Stomach smooth muscle (tissue), 2 donors: ENCODE data around the gene TYW1.
"Not testable (repeated sequence)": the region's sequence is repeated elsewhere in the genome, so short reads cannot be mapped to it uniquely, and the experiment has no call there.

ENCODE experiments used
- H3K27ac ChIP-seq: one replicate; pipeline ENCODE4 v1.7.0; 2013; ENCODE audit warnings: mild to moderate bottlenecking, low read length, inconsistent platforms
- H3K27me3 ChIP-seq, 2 donors: one replicate each; pipeline ENCODE4 v1.7.0; 2013; ENCODE audit warnings: low read length in 2 of 2; ENCODE audit not compliant: insufficient read depth in 2 of 2, control insufficient read depth in 1 of 2
- H3K36me3 ChIP-seq, 2 donors: one replicate each; pipeline ENCODE4 v1.7.0; 2013; ENCODE audit warnings: low read length in 2 of 2; ENCODE audit not compliant: control insufficient read depth in 2 of 2, insufficient read depth in 2 of 2
- H3K4me1 ChIP-seq: one replicate; pipeline ENCODE4 v1.7.0; 2013; ENCODE audit warnings: low read length; ENCODE audit not compliant: control insufficient read depth, insufficient read depth
- H3K4me3 ChIP-seq, 2 donors: one replicate each; pipeline ENCODE4 v1.7.0; 2013; ENCODE audit warnings: low read length in 2 of 2
- H3K9ac ChIP-seq, 2 donors: one replicate each; pipeline ENCODE4 v1.7.0; 2013; ENCODE audit warnings: low read length in 2 of 2, mild to moderate bottlenecking in 1 of 2
- H3K9me3 ChIP-seq, 2 donors: one replicate each; pipeline ENCODE4 v1.7.0; 2013; ENCODE audit warnings: low read length in 2 of 2; ENCODE audit not compliant: control insufficient read depth in 2 of 2
- donor health status: healthy.
- donor health status: Pancreatic carcinoma.

TYW1 gene

GRCh38 chr7:67021260-67021659, 24.6 kb downstream of the TYW1 start:
- no peak overlapping the region for H3K4me3 ChIP-seq
- no peaks in the 10 kb centered on the region for H3K27me3 ChIP-seq
- H3K9me3 ChIP-seq: no peaks in the 10 kb centered on the region
- H3K9ac ChIP-seq: no peak overlapping the region
- H3K36me3 ChIP-seq: peaks cover 10 to 20% of the 10 kb centered on the region in 2 donors
- no peak overlapping the region for H3K27ac ChIP-seq
- H3K4me1 ChIP-seq: no peaks in the 10 kb centered on the region

- no peaks in the 10 kb centered on the region for H3K27me3 ChIP-seq
- no peak overlapping the region for H3K27ac ChIP-seq
- no peak overlapping the region for H3K4me3 ChIP-seq
- no peaks in the 10 kb centered on the region for H3K4me1 ChIP-seq
- H3K36me3 ChIP-seq: peaks cover 10 to 20% of the 10 kb centered on the region in 2 donors
- H3K9me3 ChIP-seq: no peaks in the 10 kb centered on the region
- H3K9ac ChIP-seq: no peak overlapping the region
Observed at GRCh38 chr7:67022511-67022910, 25.9 kb downstream of the TYW1 start.

- peaks cover 8 to 10% of the 10 kb centered on the region in 2 donors for H3K36me3 ChIP-seq
- H3K27ac ChIP-seq, H3K9me3 ChIP-seq, H3K4me1 ChIP-seq, H3K9ac ChIP-seq, H3K4me3 ChIP-seq, H3K27me3 ChIP-seq: not testable (repeated sequence)
Observed at GRCh38 chr7:67025459-67025858, 28.8 kb downstream of the TYW1 start.

- not testable (repeated sequence) for H3K27me3 ChIP-seq, H3K27ac ChIP-seq, H3K4me3 ChIP-seq, H3K4me1 ChIP-seq, H3K36me3 ChIP-seq, H3K9me3 ChIP-seq, H3K9ac ChIP-seq
Observed at GRCh38 chr7:67031685-67032084, 35.1 kb downstream of the TYW1 start.

GRCh38 chr7:67033251-67033650, 36.6 kb downstream of the TYW1 start:
- no peak overlapping the region for H3K4me3 ChIP-seq
- H3K9ac ChIP-seq: no peak overlapping the region
- no peak overlapping the region for H3K27ac ChIP-seq
- H3K4me1 ChIP-seq: no peaks in the 10 kb centered on the region
- H3K36me3 ChIP-seq: peaks cover 0 to 2% of the 10 kb centered on the region in 2 donors
- no peaks in the 10 kb centered on the region for H3K27me3 ChIP-seq
- no peaks in the 10 kb centered on the region for H3K9me3 ChIP-seq

- not testable (repeated sequence) for H3K4me1 ChIP-seq, H3K27me3 ChIP-seq, H3K9ac ChIP-seq, H3K27ac ChIP-seq, H3K9me3 ChIP-seq, H3K36me3 ChIP-seq, H3K4me3 ChIP-seq
Observed at GRCh38 chr7:67036432-67037395, 40.1 kb downstream of the TYW1 start.

- not testable (repeated sequence) for H3K27me3 ChIP-seq, H3K9ac ChIP-seq, H3K9me3 ChIP-seq, H3K27ac ChIP-seq, H3K4me1 ChIP-seq, H3K36me3 ChIP-seq, H3K4me3 ChIP-seq
Observed at GRCh38 chr7:67040832-67041231, 44.2 kb downstream of the TYW1 start.

GRCh38 chr7:67042781-67043558, 46.3 kb downstream of the TYW1 start:
- not testable (repeated sequence) for H3K27ac ChIP-seq, H3K27me3 ChIP-seq, H3K9me3 ChIP-seq, H3K9ac ChIP-seq, H3K4me1 ChIP-seq, H3K36me3 ChIP-seq
- peak overlapping the region in 1 of 2 donors; percentile 3 for H3K4me3 ChIP-seq

- H3K4me3 ChIP-seq, H3K4me1 ChIP-seq, H3K9ac ChIP-seq, H3K9me3 ChIP-seq, H3K27ac ChIP-seq, H3K27me3 ChIP-seq, H3K36me3 ChIP-seq: not testable (repeated sequence)
Observed at GRCh38 chr7:67043559-67043930, 46.9 kb downstream of the TYW1 start.

- Histone ChIP-seq H3K36me3 (no peaks in the 10 kb centered on the region), H3K27me3 (no peaks in the 10 kb centered on the region), H3K9me3 (no peaks in the 10 kb centered on the region), H3K4me1 (peaks cover 2% of the 10 kb centered on the region), H3K9ac (no peak overlapping the region), H3K27ac (no peak overlapping the region), H3K4me3 (no peak overlapping the region)
Observed at GRCh38 chr7:67045496-67045995, 48.9 kb downstream of the TYW1 start.

- not testable (repeated sequence) for H3K9me3 ChIP-seq, H3K27ac ChIP-seq, H3K4me3 ChIP-seq, H3K36me3 ChIP-seq, H3K27me3 ChIP-seq, H3K4me1 ChIP-seq, H3K9ac ChIP-seq
Observed at GRCh38 chr7:67046819-67047218, 50.2 kb downstream of the TYW1 start.
